Jurkat, Clone E6-1 (cell line): ENCODE results near the gene CT47C1. TPM values are rescaled to one million over a fixed set of nuclear protein-coding genes. Genes with fewer than 3 reads are reported as not detected.
"Not testable (repeated sequence)": the region's sequence is repeated elsewhere in the genome, so short reads cannot be mapped to it uniquely, and the experiment has no call there.

Experiments
- DNase-seq: peaks from one replicate; pipeline ENCODE4 v3.0.0-alpha.2; 2011; ENCODE audit warnings: low read depth, low spot score
- H3K4me3 ChIP-seq: 2 replicates; pipeline ENCODE4 v1.5.1; 2011; ENCODE audit warnings: mild to moderate bottlenecking, low read length, control low read depth, moderate library complexity
- polyA plus RNA-seq: library from polyadenylated mRNA; unstranded; fragments of >200 nt; gene quantifications from one replicate; pipeline ENCODE4 v1.2.1, GENCODE V29; 2012; ENCODE audit warnings: missing spikeins; ENCODE audit not compliant: insufficient read length, insufficient read depth

CT47C1 gene
- polyA plus RNA-seq = not detected

- no peak for DNase-seq
- no peak within 1 kb of the TSS for H3K4me3 ChIP-seq
Measured at GRCh38 chrX:119072744-119073143, at the start of gene CT47C1. Gene CT47C1, plus strand, starts transcription at chrX:119072993. Its CDS starts 233 bp downstream, at chrX:119073226.

GRCh38 chrX:119025900-119026299, 46.9 kb upstream of the CT47C1 start:
- H3K4me3 ChIP-seq = no peak overlapping the region
- DNase-seq = no peak

GRCh38 chrX:119026344-119026743, 46.4 kb upstream of the CT47C1 start:
- not testable (repeated sequence) for H3K4me3 ChIP-seq, DNase-seq

GRCh38 chrX:119027960-119028732, 44.6 kb upstream of the CT47C1 start:
- DNase-seq, H3K4me3 ChIP-seq: not testable (repeated sequence)

DNA sequence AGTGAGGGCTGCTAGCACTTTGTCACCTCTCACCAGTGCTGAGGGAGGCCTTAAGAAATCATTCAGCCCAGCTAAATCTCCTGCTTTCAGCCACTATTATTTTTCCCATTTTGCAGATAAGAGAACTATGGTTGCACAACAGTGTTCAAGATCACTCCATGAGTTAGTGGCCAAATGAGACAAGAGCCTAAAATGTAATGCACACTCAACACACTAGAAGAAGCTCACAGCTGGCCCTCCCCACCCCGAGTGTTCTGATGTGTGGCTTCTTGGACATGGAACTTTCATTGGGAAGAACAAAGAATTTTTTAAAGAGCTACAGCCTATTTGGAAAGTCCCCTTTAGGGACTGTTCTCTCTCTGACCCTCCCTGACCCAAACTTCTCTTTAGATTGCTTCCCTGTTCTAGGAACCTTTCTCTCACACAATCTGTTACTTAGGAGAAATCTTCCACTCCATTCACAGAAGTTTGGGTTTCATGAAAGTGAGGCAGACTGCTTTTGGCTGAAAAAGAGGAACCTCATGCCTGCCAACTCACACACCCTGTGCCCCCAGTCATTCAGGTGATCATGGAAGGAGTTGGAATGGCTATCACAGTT, 44.0 kb upstream of the CT47C1 start:
- no peak overlapping the region for H3K4me3 ChIP-seq
- no peak for DNase-seq

DNA sequence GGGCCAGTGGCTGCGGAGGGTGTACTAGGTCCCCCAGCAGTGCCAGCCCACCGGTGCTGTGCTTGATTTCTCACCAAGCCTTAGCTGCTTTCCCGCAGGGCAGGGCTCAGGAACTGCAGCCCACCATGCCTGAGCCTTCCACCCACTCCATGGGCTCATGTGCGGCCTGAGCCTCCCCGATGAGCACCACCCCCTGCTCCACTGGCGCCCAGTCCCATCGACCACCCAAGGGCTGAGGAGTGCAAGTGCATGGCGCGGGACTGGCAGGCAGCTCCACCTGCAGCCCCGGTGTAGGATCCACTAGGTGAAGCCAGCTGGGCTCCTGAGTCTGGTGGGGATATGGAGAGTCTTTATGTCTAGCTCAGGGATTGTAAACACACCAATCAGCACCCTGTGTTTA, 43.1 kb upstream of the CT47C1 start:
- DNase-seq, H3K4me3 ChIP-seq: not testable (repeated sequence)

DNA sequence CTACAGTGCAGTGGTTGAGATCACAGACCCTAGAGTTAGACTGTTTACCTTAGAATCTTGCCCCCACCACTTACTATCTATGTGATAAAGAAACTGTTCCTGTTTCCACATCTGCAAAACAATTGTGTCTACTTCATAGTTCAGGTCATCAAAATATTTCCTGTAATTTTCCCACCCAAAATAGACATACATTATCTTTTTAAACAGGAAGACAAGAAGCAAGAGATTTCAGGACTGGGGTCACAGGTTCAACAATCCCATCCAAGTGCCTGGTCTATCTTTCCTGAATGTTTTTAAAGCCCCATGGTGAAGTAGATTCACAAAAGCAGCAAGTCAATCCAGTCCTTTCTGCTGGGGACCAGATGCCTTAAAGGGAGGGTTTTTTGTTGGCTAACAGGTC, 41.8 kb upstream of the CT47C1 start:
- H3K4me3 ChIP-seq = no peak overlapping the region
- no peak for DNase-seq

GRCh38 chrX:119036107-119037029, 36.4 kb upstream of the CT47C1 start:
- no peak for DNase-seq
- no peak overlapping the region for H3K4me3 ChIP-seq

DNA sequence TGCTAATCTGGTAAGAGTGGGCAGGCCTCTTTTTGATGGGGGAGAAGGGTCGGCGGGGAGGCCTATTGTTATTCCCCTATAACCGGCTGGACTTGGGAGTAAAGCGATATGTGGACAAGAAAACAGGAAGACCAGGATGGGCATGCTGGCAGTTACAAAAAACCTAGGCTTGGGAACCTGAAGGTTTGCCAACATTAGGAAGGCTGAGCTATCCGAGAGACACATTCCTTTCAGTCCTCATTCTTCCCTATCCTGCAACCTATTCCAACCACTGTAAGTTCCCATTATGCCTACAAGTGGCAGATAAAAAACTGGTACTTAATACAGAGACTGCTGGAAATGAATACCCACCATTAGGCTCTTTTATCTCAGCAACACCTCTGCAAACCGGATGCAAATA, 32.4 kb upstream of the CT47C1 start:
- no peak for DNase-seq
- no peak overlapping the region for H3K4me3 ChIP-seq

- DNase-seq = no peak
- H3K4me3 ChIP-seq = no peak overlapping the region
Measured at GRCh38 chrX:119041175-119041574, 31.6 kb upstream of the CT47C1 start.

DNA sequence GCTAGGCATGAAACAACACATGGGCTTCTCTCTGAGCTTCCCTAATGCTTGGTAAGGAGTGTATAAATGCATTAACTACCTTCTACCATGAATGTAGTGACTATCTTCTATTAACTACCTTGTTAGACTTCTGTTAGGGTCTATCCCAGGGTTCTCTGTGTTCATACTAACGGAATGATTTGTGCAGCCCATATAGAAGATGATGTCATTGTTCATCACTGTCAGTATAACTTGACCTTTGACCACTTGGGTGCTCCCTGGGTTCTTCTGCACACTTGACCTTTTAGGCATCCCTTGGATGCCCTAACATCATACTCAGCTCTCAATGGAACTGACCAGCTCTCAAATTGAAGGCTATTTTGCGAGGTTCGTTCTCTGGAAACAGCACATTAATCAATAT, 30.8 kb upstream of the CT47C1 start:
- no peak for DNase-seq
- no peak overlapping the region for H3K4me3 ChIP-seq

- no peak for DNase-seq
Measured at GRCh38 chrX:119042996-119043395, 29.8 kb upstream of the CT47C1 start.

GRCh38 chrX:119045884-119046283, 26.9 kb upstream of the CT47C1 start:
- DNase-seq = no peak
- H3K4me3 ChIP-seq = no peak overlapping the region

More at GRCh38 chrX:119042996-119043395, 29.8 kb upstream of the CT47C1 start:
- no peak overlapping the region for H3K4me3 ChIP-seq

DNA sequence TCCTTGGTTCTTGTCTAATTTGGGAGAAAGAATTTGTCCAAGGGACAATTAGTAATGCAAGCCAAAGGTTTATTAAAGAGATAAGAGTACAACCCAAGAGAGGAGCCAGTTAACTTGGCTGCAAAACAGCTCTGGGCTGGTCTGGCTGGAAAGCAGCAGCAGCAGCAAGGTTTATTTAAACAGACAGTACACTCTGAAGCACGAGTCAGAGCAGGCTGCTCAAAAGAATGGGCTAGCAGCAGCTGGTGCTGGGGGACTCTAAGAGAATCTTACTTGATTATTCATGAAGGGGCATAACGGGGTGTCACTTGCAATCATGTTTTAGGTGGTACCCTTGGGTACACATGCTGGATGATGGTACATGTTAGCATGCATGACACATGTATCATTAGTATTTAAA, 17.1 kb upstream of the CT47C1 start:
- DNase-seq = no peak
- H3K4me3 ChIP-seq = no peak overlapping the region

- H3K4me3 ChIP-seq = no peak overlapping the region
- DNase-seq = no peak
Measured at GRCh38 chrX:119062750-119063374, 9.9 kb upstream of the CT47C1 start.

DNA sequence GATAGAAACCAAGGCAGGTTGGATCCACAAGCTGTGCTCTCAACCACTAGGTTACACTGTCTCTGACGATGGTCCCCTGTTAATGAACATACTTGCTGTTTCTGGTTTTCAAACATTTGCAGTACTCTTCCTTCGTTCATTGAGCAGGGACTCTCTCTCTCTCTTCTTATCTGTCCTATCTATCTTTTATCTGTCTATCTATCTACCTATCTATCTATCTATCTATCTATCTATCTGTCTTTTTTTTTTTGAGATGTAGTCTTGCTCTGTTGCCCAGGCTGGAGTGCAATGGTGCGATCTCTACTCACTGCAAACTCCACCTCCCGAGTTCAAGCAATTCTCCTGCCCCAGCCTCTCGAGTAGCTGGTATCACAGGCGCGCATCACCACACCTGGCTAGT, 9.4 kb upstream of the CT47C1 start:
- no peak overlapping the region for H3K4me3 ChIP-seq
- no peak for DNase-seq

- DNase-seq = no peak
- no peak overlapping the region for H3K4me3 ChIP-seq
Measured at GRCh38 chrX:119067023-119067739, 5.6 kb upstream of the CT47C1 start.

- no peak for DNase-seq
- no peak overlapping the region for H3K4me3 ChIP-seq
Measured at GRCh38 chrX:119069128-119069527, 3.7 kb upstream of the CT47C1 start.

DNA sequence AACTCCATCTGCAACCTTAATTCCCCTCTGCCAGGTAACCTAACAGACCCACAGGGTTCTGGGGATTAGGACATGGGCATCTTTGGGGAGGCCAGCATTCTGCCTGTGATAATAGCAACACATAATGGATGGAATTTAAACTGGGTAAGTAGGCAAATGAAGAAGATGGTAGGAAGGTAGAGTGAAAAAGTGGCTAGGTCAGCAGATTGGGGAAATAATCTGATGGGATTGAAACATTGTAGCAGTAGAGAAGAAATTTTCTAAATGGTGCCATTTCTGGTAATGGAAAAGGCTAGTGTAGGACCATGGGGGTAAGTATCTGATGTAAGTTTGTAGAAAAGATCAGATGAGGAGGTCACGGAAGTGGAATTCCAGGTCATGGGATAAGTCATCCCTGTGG, 3.0 kb upstream of the CT47C1 start:
- no peak for DNase-seq
- H3K4me3 ChIP-seq = no peak overlapping the region
